CD4-positive, alpha-beta T cell treated with Interleukin-15 for 4 hours (primary cell): ENCODE results near the gene PARP8.
"Not testable (repeated sequence)": the region's sequence is repeated elsewhere in the genome, so short reads cannot be mapped to it uniquely, and the experiment has no call there.

Experiments used
- DNase-seq: peaks from one replicate; pipeline ENCODE4 v3.0.0-alpha.2; 2020; ENCODE audit warnings: low spot score

Gene PARP8

GRCh38 chr5:50679554-50679953, 13.1 kb downstream of the PARP8 start:
- DNase-seq, result not testable (repeated sequence)

GRCh38 chr5:50684721-50685120, 18.3 kb downstream of the PARP8 start:
- DNase-seq, result no peak

GRCh38 chr5:50687548-50687947, 21.1 kb downstream of the PARP8 start:
- no peak for DNase-seq

- no peak for DNase-seq
Measured at GRCh38 chr5:50691399-50692016, 25.1 kb downstream of the PARP8 start.

- DNase-seq, result no peak
Measured at GRCh38 chr5:50694027-50694590, 27.7 kb downstream of the PARP8 start.

- DNase-seq, result not testable (repeated sequence)
Measured at GRCh38 chr5:50694626-50695025, 28.2 kb downstream of the PARP8 start.

- DNase-seq, result no peak
Measured at GRCh38 chr5:50697739-50698138, 31.3 kb downstream of the PARP8 start.

GRCh38 chr5:50699737-50700136, 33.3 kb downstream of the PARP8 start:
- DNase-seq, result peak; percentile 39

GRCh38 chr5:50700706-50701105, 34.3 kb downstream of the PARP8 start:
- DNase-seq, result no peak

GRCh38 chr5:50702615-50703366, 36.4 kb downstream of the PARP8 start:
- peak; percentile 13 for DNase-seq

- DNase-seq, result no peak
Measured at GRCh38 chr5:50703367-50703666, 36.9 kb downstream of the PARP8 start.

- no peak for DNase-seq
Measured at GRCh38 chr5:50704730-50705129, 38.3 kb downstream of the PARP8 start.

GRCh38 chr5:50709471-50709870, 43.0 kb downstream of the PARP8 start:
- no peak for DNase-seq

- DNase-seq, result no peak
Measured at GRCh38 chr5:50710838-50711237, 44.4 kb downstream of the PARP8 start.

- peak; percentile 67 for DNase-seq
Measured at GRCh38 chr5:50711280-50711679, 44.8 kb downstream of the PARP8 start.

GRCh38 chr5:50712479-50712878, 46.0 kb downstream of the PARP8 start:
- no peak for DNase-seq

GRCh38 chr5:50715001-50715400, 48.6 kb downstream of the PARP8 start:
- DNase-seq, result no peak

- DNase-seq, result no peak
Measured at GRCh38 chr5:50716134-50716533, 49.7 kb downstream of the PARP8 start.

GRCh38 chr5:50717651-50718050, 51.2 kb downstream of the PARP8 start:
- no peak for DNase-seq

GRCh38 chr5:50720061-50720710, 53.7 kb downstream of the PARP8 start:
- no peak for DNase-seq

GRCh38 chr5:50722223-50722622, 55.8 kb downstream of the PARP8 start:
- no peak for DNase-seq

- DNase-seq, result no peak
Measured at GRCh38 chr5:50724262-50724661, 57.8 kb downstream of the PARP8 start.

GRCh38 chr5:50725800-50726474, 59.5 kb downstream of the PARP8 start:
- DNase-seq, result no peak
